ENCODE measurements around the gene LYPD3.
"Not testable (repeated sequence)": the region's sequence is repeated elsewhere in the genome, so short reads cannot be mapped to it uniquely, and the experiment has no call there.

The LYPD3 gene

DNA sequence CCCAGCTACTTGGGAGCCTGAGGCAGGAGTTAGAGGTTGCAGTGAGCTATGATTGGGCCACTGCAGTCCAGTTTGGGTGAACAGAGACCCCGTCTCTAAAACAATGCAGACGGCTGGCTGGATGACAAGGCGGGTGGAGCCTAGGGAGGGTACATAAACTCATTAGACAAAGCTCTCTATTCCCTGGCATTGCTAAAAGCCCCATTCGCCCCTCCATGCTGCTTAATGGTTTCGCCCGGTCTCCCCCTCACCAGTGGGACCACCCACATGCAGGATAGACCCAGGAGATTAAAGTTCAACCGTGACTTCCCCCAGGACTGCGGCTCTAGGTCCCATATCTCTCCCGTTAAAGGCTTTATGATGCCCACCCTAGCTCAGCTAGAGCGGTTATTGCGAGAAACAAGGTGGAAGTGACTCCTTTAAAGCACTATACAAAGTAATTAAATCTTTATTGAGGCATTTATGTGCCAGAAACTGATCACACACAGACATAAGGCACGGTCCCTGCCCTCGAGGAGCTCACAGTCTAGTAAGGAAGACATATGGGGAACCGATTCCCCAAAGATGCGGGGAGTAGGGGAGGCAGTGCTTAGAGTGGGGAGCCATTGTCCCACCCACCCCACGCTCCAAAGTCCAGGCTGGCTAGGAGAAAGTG lies 4.9 kb downstream of the LYPD3 start:
- no peak for DNase-seq

DNA sequence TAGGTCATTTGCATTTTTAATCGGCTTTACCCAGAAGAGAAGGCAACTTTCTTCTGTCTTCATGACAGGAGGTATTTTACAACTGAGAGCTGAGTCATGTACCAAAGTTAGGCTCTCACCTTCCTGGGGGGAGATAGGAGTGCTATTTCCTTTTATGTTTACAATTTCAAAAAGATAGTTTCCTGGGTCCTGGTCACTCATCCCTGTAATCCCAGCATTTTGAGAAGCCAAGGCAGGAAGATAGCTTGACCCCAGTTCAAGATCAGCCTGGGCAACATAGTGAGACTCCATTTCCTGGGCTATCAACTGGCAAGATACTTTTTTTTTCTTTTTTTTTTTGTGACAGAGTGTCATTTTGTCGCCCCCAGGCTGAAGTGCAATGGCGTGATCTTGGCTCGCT lies 7.6 kb downstream of the LYPD3 start:
- no peak for DNase-seq

DNA sequence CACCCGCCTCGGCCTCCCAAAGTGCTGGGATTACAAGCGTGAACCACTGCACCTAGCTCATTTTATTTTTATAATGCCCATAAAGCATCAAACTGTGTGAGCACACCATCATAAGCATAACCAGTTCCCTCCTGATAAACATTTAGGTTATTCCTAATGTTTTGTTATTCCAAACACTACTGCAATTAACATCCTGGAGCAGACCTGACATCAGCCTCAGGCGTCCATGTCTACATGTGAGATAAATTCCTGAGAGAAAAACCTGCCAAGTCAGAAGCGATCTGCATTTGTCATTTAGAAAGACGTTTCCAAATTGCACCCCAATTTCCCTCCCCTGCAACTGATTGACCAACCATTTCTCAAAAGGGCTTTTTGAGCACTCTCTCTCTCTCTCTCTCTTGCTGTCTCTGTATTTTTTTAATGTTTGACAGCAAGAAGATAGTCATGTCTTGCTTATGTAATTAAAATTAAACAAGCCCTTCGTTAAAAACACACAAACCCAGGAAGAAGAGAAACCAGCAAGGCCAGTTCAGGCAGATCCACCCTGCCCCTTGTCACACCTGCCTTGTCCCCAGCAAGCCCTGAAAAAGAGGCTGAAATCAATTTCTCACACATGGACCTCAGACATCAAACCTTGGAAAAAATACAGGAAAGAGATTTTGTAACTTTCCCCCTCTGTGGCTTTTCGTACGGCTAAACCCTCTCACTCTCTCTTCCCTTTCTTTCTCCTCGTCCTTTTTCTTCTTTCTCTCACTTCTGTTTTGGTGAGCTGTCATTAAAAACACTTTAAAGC lies 9.9 kb downstream of the LYPD3 start:
- DNase-seq = no peak

DNA sequence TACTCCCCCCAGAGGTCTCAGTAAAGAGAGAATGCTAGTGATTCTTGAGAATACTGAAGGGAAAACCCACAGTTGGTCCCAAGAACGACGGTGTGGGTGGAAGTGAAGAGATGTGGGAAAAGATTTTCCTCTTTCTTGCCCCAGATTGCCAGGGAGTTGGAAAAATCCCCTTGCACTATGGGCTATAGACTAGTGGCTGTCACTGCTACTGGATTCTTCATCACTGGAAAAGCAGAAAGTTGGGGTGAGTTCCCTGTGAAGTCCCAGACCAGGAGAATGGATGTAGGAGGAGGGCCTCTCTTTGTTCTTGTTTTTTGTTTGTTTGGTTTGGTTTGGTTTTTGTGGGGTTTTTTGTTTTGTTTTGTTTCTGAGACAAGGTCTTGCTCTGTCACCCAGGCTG lies 11.4 kb downstream of the LYPD3 start:
- DNase-seq = no peak

DNA sequence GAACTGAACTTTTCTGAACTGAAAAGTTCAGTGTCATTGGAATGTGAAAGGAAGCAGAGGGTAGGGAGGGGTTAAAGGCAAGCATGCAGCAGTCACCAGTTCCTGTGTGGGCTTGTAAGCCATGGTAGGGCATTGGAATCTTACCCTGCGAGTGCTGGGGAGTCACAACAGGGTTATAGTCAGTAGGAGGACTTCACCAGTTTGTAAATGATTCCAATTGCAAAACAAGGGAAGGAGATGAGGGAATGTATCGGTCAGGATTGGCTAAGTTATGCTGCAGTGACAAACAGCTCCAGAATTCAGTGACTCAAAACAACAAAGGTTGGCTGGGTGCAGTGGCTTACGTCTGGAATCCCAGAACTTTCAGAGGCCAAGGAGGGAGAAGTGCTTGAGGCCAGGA lies 12.8 kb downstream of the LYPD3 start:
- no peak for DNase-seq

DNA sequence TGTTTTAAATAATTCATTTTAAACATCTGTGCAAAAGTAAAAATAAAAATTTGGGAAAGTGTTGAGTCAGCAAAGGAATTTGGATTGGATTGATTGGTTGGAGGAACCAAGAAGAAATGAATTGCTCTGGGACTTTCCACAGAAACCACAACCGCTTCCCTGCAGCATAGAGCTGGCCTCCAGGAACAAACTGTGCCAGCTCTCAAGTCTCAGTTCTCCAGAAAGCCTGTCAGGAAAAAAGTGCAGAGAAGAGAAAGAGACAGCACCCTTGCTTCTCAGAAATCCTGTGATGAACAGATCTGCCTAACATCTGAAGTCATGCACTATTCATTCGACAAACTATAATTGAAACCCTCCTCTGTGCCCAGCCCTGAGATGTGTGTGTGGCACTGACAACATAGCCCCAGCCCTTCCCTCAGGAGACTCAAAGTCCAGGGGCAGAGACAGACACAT lies 14.8 kb downstream of the LYPD3 start:
- no peak for DNase-seq

DNA sequence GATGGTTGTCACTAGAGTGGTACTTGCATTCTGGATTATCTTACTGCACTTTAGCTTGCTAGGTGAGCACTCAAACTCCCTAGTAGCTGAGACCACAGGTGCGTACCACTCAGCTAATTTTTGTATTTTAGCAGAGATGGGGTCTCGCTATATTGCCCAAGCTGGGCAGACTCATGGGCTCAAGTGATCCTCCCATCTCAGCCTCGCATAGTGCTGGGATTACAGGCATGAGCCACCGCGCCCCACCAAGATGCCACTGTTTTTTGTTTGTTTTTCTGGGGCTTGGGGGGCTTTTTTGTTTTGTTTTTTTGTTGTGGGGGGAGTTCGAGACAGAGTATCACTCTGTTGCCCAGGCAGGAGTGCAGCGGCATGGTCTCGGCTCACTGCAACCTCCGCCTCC lies 17.8 kb downstream of the LYPD3 start:
- no peak for DNase-seq

DNA sequence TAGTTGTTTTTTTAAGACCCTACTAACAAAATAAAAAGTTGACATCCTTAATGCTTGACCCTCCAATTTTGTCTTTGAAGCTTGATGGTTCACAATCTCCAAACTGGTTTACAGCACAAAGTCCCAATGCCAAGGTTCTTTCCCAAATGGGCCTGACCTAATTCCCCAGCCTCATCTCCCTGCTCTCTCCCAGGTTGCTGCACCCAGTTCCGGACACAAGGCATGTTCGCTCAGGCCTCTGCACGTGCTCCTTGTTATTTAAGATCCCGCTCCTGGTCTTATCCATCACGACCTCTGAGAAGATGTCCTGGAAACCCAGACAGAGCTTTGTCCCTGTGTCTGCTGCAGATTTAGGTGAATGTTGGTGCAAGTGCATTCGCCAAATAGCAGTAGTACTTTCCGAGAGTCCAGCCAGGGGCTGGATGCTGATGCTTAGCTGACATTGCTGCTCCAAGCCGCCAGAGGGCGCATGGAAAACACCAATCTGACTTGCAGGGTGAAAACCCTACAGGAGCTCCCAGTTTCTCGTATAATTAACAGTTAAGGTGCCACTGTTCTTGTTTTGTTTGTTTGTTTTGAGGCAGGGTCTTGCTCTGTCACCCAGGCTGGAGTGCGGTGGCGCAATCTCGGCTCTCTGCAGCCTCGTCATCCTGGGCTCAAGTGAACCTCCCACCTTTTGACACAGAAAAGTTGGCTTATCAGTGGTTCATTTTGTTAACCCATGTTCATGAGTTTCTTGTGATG lies 18.5 kb downstream of the LYPD3 start:
- DNase-seq = peak; percentile 65

DNA sequence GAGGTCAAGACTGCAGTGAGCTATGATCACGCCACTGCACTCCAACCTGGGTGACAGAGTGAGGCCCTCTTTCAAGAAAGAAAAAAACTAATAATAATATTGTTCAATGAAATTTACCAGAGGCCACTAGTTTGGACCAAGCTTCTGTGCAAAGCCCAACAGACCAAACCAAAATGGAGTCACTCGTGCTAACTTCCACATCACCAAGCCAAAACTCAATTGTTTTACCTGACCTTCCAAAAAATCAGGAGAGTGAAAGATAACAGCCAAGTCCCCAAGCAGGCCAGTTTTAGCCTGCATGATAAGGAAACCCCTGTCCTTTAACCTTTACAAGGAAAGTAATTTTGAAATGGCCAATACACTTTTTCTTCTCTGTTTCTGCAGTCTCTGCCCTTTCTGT lies 20.0 kb downstream of the LYPD3 start:
- DNase-seq = no peak

DNA sequence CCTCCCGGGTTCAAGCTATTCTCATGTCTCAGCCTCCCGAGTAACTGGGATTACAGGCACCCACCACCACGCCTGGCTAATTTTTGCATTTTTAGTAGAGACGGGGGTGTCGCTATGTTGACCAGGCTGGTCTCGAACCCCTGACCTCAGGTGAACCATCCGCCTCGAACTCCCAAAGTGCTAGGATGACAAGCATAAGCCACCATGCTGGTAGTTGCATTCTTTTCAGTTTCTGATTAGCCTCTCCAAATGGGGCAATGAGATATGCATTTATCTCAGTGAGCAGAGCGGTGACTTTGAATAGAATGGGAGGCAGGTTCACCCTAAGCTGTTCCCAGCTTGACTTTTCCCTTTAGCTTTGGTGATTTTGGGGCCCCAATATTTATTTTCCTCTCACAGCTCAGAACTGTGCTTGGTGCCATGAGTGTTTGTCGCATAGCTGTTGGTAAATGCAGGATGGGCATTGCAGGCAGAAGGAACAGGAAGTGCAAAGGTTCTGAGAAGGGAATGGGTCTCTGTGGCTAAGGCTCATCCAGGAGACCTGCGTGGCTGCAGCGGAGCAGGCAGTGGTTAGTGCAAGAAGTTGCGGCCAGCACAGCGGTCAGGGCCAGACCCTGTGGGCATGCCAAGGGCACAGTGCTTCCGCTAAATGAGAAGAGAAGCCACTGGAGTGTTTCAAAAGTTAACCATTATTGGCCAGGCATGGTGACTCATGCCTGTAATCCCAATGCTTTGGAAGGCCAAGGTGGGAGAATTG lies 20.7 kb downstream of the LYPD3 start:
- DNase-seq = no peak

DNA sequence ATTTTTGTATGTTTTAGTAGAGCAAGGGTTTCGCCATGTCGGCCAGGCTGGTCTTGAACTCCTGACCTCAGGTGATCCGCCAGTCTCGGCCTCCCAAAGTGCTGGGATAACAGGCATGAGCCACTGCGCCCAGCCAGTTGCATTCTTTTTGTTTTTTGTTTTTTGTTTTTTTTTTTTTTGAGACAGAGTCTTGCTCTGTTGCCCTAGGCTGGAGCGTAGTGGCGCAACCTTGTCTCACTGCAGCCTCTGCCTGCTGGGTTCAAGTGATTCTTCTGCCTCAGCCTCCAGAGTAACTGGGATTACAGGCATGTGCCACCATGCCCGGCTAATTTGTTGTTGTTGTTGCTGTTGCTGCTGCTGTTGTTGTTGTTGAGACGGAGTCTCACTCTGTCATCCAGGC lies 21.3 kb downstream of the LYPD3 start:
- DNase-seq = not testable (repeated sequence)

DNA sequence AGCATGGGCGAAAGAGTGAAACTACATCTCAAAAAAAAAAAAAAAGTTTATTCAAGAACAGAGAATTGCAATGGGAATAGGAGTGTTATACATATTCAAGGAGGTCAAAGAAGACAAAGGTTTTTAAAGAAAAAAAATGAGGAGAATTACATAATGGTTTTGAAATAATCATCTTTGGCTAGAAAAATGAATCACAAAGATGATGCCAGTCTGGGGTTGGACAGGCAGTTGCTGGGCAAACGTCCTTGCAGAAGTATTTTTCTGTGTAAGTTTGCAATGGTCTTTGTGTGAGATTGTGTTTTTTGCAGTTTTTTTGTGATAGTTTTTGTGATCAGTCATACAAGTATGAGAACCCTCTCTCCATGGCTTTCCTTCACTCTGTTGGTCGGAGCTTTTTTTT lies 23.7 kb downstream of the LYPD3 start:
- DNase-seq = no peak

DNA sequence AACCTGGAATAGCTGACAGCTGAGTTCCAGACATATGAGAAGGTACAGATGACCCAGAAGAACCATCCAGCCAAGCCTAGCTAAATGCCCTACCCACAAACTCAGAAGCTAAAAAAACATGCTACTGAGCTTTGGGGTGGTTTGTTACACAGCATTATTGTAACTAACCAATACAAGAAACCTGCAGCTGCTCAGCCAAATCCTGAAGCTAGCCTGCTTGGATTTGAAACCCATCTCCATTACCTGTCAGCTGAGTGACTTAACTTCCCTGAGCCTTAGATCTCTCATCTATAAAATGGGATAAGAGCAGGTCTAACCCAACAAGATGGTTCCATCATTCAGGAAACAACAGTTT lies 25.7 kb downstream of the LYPD3 start:
- DNase-seq = no peak

DNA sequence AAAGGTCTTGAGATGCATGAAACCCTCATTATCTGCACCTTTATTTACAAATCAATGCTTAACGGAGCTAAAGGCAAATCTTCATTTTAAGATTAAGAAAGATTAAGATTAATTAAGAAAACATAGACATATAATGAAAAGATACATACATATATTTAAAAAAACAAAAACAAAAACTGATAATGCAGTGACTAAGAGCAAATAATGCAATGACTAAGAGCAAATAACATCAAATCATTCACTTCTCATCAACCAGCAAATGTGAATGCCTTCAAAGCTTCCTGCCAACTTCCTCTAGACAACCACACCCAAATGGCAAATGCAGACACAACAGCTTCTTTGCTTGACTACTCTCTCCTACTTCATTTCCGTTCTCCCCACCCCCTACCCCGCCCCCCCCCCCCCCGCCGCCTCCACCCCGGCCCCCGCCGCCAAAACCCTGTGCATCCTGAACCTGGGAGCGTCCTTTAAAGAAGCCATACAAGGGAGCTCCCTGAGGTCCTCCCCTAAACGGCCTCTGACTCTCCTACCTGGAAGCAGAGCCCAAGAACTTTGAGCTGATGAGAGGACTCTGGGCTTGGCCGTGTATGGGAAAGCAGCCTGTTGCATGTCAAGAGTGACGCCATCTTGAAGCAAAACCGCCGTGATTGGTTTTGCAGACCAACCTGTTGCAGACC lies 26.2 kb downstream of the LYPD3 start:
- peak; percentile 52 for DNase-seq

DNA sequence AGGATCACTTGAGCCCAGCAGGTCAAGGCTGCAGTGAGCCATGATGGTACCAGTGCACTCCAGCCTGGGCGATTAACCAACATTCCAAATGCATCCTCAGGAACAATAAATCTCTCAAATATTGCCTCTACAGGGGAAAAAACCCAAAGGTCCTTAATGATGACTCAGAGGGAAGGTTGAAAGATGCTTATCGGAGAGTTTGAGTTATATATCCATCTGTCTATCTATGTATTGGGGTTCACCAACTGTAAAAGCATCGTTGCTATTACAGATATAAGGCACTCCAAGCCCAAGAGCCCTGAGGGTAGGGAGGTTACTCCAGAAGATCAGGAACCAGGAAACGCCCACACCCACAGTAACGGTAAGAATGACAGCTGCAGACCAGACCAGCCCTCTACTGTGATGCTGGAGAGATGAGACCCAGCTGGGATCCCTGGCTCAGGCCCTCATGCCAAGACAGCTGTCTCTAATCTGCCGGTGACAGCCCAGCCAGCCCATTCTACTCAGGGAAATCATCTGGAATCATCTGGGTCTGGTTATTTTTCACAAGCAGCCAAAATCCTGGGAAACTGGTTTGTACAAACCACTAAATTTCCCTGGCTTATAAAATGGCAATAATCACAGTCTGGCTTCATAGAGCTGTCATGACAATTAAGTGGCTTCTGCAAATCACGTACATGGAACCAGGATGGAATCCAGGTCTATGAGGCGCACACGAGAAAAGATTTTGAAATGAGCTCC lies 26.9 kb downstream of the LYPD3 start:
- no peak for DNase-seq

DNA sequence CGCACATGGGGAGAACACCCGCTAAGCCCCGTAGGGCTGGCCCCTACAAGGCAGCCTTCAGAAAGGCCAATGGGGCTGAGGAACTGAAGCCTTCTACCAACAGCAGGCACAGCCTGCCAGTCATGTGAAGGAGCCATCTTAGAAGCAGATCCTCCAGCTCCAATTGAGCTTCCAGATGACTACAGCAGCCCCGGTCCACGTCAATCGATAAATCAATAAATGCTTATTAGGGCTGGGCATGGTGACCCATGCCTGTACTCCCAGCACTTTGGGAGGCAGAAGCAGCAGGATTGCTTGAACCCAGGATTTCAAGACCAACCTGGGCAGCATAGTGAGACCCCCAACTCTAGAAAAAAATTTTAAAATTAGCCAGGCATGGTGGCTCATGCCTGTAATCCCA lies 27.7 kb downstream of the LYPD3 start:
- DNase-seq = no peak

DNA sequence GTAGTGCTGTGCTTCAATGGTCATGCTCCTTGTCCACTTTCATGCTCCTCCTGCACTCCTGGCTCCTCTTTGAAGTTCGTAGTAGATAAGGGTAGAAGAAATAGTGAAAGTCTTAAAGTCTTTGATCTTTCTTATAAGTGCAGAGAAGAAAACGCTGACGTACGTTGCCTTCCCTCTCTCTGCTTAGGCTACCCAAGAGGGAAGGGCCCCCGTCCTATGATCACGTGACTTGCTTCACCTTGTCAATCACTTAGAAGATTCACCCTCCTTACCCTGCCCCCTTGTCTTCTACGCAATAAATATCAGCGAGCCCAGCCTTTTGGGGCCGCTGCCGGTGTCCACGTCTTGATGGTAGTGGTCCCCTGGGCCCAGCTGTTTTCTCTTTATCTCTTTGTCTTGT lies 28.1 kb downstream of the LYPD3 start:
- DNase-seq = not testable (repeated sequence)

DNA sequence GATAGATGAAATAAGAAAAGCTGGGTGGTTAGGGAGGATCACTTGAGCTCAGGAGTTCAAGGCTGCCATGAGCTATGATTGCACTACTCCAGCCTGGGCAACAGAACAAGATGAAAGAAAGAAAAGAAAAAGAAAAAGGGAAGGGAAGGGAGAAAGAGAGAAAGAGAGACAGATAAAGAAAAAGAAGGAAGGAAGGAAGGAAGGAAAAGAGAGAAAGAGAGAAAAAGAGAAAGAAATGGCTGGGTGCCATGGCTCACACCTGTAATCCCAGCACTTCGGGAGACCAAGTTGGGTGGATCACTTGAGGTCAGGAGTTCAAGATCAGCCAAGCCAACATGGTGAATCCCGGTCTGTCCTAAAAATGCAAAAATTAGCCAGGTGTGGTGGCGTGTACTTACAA lies 29.6 kb downstream of the LYPD3 start:
- DNase-seq = no peak

DNA sequence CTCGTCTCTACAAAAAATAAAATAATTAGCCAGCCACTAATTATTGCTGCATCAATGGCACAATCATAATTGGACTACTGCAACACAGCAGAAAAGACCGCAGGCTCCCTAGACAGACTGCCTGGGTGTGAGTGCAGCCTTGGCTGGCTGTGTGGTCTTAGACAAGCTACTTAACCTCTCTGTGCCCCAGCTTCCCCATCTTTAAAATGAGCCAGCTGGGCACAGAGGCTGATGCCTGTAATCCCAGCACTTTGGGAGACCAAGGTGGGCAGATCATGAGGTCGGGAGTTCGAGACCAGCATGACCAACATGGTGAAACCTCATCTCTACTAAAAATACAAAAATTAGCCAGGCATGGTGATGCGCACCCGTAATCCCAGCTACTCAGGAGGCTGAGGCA lies 31.7 kb downstream of the LYPD3 start:
- no peak for DNase-seq

DNA sequence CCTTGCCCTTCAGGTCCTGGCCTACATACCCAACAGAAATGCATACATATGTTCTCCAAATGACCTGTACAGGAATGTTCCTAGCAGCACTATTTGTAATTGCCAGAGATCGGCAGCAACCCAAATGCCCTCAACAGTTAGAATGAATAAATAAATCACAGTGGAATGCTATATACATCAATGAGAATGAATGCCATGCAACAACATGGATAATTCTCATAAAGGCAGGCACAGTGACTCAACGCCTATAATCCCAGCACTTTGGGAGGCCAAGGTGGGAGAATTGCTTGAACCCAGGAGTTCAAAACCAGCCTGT lies 32.1 kb downstream of the LYPD3 start:
- DNase-seq = no peak

DNA sequence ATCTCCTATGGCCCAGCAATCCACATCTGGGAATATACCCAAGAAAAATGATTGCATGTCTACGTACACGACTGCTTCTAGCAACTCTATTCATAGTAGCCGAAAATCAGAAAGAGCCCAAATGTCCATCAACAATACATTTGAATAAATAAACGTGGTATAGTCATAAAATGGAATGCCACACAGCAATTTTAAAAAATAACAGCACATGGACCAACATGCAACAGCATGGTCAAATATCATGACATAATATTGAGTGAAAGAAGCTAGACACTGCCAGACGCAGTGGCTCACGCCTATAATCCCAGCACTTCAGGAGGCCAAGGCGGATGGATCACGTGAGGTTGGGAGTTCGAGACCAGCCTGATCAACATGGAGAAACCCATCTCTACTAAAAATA lies 34.4 kb downstream of the LYPD3 start:
- DNase-seq = no peak

DNA sequence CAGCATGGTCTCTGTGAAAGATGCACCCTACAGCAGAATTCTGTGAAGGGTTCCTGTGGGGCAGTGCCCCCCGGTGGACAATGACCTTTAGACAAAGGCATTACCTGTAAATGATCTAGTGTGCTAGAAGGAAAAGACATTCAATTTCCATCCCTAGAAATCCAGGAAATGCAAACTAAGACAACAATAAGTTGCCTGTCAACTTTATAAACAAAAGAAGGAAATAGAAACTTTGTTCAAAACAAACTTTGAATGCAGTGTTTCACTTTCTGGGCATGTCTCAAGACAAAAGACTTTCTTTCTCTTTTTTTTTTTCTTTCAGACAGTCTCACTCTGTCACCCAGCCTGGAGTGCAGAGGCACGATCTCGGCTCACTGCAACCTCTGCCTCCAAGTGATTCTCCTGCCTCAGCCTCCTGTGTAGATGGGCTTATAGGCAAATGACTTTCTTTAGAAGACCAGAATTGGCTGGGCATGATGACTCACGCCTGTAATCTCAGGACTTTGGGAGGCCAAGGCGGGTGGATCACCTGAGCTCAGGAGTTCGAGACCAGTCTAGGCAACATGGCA lies 35.2 kb downstream of the LYPD3 start:
- no peak for DNase-seq

Measured in activated effector memory CD4-positive, alpha-beta T cell treated with Interleukin-2 at 50 U/mL for 16 hours (primary cell).